ES-I3 (cell line): ENCODE results near the gene EML4.
"Not testable (repeated sequence)": the region's sequence is repeated elsewhere in the genome, so short reads cannot be mapped to it uniquely, and the experiment has no call there.

Source experiments
- H3K36me3 ChIP-seq: 2 replicates; pipeline ENCODE4 v1.6.1; 2013; ENCODE audit warnings: mild to moderate bottlenecking, low read length, control low read depth, moderate library complexity; ENCODE audit not compliant: insufficient read depth
- H3K4me1 ChIP-seq: 2 replicates; pipeline ENCODE4 v1.6.1; 2013; ENCODE audit warnings: mild to moderate bottlenecking, control low read depth, low read length; ENCODE audit not compliant: insufficient read depth
- H3K9ac ChIP-seq: 2 replicates; pipeline ENCODE4 v1.6.1; 2013; ENCODE audit warnings: low read depth, mild to moderate bottlenecking, low read length, moderate library complexity
- H3K9me3 ChIP-seq: 2 replicates; pipeline ENCODE4 v1.6.1; 2013; ENCODE audit warnings: mild to moderate bottlenecking, low read length, moderate library complexity; ENCODE audit not compliant: control insufficient read depth, insufficient read depth

EML4 gene

DNA sequence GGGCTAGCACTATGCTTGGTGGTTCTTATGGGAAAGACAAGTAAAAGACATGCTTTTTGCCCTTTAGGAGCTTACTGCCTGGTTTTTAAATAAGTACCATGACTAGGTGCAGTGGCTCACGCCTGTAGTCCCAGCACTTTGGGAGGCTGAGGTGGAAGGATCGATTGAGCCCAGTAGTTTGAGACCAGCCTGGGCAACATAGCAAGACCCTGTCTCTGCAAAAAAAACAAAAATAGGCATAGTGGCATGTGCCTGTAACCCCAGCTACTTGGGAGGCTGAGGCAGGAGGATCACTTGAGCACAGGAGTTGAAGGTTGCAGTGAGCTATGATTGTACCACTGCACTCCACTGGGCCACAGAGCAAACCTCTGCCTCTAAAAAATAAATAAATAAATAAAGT lies 4.3 kb downstream of the EML4 start:
- H3K4me1 ChIP-seq: peaks cover 17% of the 10 kb centered on the region
- not testable (repeated sequence) for H3K36me3 ChIP-seq, H3K9ac ChIP-seq, H3K9me3 ChIP-seq

DNA sequence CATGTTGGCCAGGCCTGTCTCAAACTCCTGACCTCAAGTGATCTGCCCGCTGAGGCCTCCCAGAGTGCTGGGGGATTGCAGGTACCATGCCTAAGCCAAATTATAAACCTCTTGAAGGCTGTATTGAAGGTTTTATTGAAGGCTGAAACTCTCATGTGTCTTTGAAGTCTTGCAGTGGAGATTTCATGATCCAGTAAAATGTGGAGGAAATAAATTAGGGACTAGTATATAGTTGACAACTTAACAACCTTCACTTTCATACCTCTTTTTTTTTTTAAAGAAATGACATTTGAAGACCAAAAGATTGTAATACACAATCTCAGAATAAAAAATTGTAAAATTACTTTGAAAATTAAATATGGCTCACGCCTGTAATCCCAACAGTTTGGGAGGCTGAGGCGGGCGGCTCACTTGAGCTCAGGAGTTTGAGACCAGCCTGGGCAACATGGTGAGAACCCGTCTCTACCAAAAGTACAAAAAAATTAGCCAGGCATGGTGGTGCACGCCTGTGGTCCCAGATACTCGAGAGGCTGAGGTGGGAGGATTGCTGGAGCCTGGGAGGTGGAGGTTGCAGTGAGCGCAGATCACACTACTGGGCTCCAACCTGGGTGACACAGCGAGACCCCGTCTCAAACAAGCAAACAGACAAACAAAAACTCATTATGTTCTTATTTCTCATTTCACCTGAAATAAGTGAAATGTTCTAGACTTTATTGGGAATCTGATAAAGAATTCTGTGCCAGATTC lies 8.0 kb downstream of the EML4 start:
- H3K36me3 ChIP-seq: peaks cover 3% of the 10 kb centered on the region; the same call in 1 of the 2 replicates
- no peak overlapping the region for H3K9ac ChIP-seq
- H3K4me1 ChIP-seq: 0 out of 2 replicates have a peak, but pooled peaks cover 3% of the 10 kb centered on the region
- no peaks in the 10 kb centered on the region for H3K9me3 ChIP-seq

DNA sequence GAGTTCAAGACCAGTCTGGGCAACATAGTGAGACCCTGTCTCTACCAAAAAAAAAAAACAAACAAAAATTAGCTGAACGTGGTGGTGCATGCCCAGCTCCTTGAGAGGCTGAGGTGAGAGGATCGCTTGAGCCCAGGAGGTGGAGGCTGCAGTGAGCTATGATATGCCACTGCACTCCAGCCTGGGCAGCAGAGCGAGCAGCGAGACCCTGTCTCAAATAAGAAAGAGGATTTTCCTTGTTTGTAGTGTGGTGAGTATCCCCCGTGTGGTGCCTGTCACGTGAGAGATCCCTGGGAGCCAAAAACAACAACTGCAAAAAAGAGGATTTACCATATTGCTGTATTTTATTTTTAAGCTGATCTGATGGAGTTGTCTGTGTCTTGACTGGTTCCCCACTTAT lies 9.2 kb downstream of the EML4 start:
- H3K36me3 ChIP-seq: peaks cover 3% of the 10 kb centered on the region; the same call in 1 of the 2 replicates
- no peaks in the 10 kb centered on the region for H3K4me1 ChIP-seq
- no peaks in the 10 kb centered on the region for H3K9me3 ChIP-seq
- H3K9ac ChIP-seq: no peak overlapping the region

DNA sequence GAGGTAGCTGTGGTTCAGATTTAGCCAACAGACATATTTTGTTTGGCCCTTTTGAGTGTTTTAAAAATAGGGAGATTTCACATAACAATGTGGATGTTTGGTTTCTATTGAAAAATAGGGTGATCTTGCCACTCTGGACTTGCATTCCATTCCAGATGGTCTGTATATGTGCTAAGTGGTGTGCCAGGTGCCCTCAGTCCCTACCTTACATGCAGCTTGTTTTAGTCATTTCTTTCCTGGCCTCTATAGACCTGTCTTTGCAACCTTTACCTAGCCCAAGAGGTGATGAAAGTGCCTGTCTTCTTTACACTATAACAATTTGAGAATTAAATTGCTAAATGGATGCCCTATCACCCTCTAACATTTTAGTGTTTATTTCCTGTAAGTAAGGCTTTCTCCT lies 11.1 kb downstream of the EML4 start:
- Histone ChIP-seq H3K9ac (no peak overlapping the region), H3K9me3 (no peaks in the 10 kb centered on the region), H3K36me3 (peaks cover 3% of the 10 kb centered on the region; the same call in 1 of the 2 replicates), H3K4me1 (no peaks in the 10 kb centered on the region)

DNA sequence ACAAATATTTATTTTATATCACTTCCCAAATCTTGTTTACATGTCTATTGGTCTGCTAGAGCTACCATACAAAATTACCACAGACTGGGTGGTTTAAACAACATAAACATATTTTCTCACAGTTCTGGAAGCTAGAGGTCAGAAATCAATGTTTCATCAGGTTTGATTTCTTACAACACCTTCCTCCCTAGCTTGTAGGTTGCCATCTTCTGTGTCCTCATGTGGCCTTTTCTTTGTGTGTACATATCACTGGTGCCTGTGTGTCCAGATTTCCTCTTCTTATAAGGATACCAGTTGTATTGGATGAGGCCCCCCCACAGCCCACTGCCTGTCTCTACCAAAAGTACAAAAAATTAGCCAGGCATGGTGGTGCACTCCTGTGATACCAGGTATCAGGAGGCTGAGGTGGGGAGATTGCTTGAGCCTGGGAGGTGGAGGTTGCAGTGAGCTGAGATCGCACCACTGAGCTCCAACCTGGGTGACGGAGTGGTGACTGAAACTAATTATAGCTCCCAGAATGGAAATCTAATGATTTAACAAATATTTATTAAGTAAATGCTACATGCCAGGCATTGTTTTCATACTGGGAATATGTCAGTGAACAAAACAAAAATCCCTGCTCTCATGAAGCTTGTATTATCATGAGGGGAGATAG lies 13.6 kb downstream of the EML4 start:
- H3K4me1 ChIP-seq: no peaks in the 10 kb centered on the region
- no peaks in the 10 kb centered on the region for H3K36me3 ChIP-seq
- no peaks in the 10 kb centered on the region for H3K9me3 ChIP-seq
- H3K9ac ChIP-seq: no peak overlapping the region

DNA sequence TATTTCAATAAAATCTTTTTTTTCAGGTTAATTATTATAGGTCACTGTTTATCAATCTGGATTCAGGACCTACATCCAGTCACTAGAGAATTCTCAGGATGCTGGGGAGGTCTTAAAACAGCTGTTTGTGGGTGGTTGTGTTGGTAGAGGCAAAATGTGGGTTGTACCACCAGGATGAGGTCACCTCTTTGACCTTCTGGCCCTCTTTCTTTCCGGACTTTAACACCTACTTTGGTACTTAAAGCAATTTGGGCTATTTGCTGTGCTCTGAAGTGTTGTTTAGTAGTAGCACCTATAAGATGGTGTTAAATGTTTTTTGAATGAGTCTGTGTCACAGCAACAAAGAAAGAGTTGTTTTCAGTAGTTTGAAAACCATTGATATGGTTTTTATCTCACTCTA lies 14.6 kb downstream of the EML4 start:
- no peak overlapping the region for H3K9ac ChIP-seq
- no peaks in the 10 kb centered on the region for H3K36me3 ChIP-seq
- H3K9me3 ChIP-seq: no peaks in the 10 kb centered on the region
- H3K4me1 ChIP-seq: no peaks in the 10 kb centered on the region

DNA sequence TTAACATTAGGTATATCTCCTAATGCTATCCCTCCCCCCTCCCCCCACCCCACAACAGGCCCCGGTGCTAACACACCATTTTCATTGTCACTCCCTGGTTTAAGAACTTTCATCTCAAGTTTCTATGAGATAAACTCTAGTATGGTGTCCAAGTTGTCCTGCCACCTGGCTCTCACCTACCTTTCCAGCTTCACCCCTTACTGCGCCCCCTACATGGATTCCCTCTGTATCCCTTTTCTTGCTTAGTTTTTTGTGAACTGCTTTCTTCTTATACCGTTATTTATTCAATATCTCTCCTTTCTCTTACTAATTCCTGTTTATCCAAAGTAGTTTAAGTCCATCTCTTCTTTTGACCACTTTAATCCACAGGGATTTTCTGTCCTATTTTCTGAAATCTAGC lies 15.2 kb downstream of the EML4 start:
- Histone ChIP-seq H3K36me3 (no peaks in the 10 kb centered on the region), H3K4me1 (no peaks in the 10 kb centered on the region), H3K9ac (no peak overlapping the region)

DNA sequence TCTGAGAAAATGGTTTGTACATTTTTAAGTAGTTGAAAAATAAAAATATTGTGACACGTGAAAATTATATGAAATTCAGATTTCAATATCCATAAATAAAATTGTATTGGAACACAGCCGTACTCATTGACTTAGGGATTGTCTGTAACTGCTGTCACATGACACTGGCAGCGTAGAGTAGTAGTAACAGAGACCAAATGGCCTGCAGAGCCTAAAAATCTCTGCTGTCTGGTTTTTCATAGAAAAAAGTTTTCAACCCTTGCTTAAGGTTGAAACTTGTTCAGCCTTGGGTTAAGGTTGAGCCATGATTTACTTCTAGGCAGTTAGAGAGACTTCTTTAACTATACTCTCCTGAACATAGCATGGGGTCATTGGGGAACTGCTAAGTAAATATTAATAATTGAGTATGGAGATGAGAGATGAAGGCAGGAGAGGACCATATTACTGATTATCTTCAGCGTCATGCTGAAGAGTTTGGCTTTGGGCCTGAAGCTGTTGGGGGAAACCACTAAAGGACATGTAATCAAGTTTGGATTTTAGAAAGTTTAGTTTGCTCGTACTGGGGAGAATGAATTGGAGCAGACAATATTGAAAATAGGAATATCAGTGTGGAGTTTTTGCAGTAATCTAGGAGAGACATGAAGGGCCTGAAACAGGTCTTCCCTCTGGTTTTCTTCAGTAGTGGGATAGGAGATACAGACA lies 16.2 kb downstream of the EML4 start:
- Histone ChIP-seq H3K4me1 (no peaks in the 10 kb centered on the region), H3K36me3 (no peaks in the 10 kb centered on the region), H3K9me3 (no peaks in the 10 kb centered on the region), H3K9ac (no peak overlapping the region)

More for the DNA sequence above, 15.2 kb downstream of the EML4 start:
- no peaks in the 10 kb centered on the region for H3K9me3 ChIP-seq

DNA sequence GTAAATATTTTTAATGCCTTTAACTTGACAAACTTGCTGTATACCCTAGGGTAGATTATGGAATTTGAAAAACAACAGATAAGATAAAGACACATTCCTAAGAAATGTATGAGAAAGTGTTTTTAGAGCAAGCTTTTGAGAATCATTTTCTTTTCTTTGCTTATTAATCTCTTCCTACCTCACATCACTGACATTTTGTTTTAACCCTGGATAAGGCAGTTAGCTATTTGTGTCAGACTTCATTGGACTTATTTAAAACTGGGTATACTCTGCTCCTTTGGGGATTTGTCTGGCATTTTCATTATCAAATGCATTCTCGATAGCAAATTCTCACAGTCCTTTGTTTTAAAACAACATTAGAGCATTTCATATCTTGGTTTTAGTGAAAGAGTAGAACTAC lies 17.2 kb downstream of the EML4 start:
- Histone ChIP-seq H3K36me3 (no peaks in the 10 kb centered on the region), H3K9ac (no peak overlapping the region), H3K9me3 (no peaks in the 10 kb centered on the region), H3K4me1 (no peaks in the 10 kb centered on the region)

DNA sequence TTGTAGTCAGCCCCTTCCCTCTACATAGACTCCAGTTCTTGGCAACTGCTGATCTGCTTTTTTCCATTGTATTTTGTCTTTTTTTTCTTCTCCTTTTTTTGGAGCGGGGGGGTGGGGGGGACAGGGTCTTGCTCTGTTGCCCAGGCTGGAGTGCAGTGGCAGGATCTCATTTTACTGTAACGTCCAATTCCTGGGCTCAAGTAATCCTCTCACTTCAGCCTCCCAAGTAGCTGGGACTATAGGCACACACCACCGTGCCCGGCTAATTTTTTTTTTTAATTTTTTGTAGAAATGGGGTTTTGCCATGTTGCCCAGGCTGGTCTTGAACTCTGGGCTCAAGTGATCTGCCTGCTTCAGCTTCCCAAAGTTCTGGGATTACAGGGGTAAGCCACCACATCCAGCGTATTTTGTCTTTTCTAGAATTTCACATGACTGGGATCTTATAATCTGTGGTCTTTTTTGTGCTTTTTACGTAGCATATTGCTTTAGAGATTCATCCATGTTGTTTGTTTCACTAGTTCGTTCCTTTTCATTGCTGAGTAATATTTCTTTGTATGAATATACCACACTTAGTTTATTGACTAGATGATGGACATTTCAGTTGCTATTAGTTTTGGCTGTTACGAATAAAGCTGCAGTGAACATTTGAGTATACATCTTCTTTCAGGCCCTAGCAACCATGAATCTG lies 17.9 kb downstream of the EML4 start:
- Histone ChIP-seq H3K4me1 (no peaks in the 10 kb centered on the region), H3K36me3 (no peaks in the 10 kb centered on the region), H3K9me3 (no peaks in the 10 kb centered on the region), H3K9ac (no peak overlapping the region)

DNA sequence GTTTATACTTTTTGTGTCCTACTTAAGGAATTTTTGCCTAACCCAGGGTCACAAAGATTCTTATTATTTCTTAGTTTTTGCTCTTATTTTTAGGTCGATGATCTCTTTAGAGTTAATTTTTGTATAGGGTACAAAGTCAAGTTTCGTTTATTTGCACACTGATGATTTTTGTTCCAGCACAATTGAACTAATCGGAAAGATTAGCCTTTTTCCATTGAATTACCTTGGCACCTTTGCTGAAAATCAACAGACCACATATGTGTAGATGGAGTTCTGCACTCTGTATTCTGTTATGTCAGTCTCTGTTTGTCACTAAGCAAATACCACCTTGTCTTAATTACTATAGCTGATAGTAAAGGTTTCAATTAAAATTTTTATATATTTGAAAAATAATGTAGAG lies 18.7 kb downstream of the EML4 start:
- Histone ChIP-seq H3K9me3 (no peaks in the 10 kb centered on the region), H3K9ac (no peak overlapping the region), H3K36me3 (no peaks in the 10 kb centered on the region), H3K4me1 (peaks cover 3% of the 10 kb centered on the region; the same call in 1 of the 2 replicates)

DNA sequence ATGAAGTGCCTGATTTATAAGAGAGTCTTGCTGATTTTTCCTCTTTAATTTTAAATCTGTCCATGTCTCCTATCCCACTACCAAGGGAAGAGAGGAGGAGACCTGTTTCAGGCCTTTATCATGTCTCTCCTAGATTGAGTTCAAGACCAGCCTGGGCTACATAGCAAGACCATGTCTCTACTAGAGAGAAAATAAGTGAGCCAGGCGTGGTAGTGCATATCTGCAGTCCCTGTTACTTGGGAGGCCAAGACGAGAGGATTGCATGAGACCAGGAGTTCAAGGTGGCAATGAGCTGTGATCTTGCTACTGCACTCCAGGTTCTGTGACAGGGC lies 20.0 kb downstream of the EML4 start:
- Histone ChIP-seq H3K4me1 (peaks cover 13% of the 10 kb centered on the region), H3K9ac (no peak overlapping the region), H3K36me3 (no peaks in the 10 kb centered on the region), H3K9me3 (no peaks in the 10 kb centered on the region)

DNA sequence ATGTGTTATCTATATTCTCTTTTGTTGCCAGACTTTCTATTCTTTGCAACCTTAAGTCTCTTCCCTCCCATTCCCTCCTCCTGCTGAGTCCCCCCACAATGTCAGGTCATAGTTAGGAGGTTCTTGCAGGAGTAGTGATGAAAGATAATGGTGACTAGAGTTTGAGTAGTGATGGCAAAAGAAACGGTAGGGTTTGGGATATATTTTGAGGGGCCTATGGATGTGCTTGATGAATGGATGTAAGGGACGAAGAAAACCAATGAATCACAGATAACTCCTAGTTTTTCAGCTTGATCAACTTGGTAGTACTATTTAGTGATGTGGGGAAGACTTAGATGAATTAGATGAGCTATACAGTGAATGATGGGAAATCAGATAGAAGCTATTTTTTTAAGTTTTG lies 21.0 kb downstream of the EML4 start:
- Histone ChIP-seq H3K36me3 (no peaks in the 10 kb centered on the region), H3K4me1 (peaks cover 13% of the 10 kb centered on the region), H3K9ac (no peak overlapping the region), H3K9me3 (no peaks in the 10 kb centered on the region)

DNA sequence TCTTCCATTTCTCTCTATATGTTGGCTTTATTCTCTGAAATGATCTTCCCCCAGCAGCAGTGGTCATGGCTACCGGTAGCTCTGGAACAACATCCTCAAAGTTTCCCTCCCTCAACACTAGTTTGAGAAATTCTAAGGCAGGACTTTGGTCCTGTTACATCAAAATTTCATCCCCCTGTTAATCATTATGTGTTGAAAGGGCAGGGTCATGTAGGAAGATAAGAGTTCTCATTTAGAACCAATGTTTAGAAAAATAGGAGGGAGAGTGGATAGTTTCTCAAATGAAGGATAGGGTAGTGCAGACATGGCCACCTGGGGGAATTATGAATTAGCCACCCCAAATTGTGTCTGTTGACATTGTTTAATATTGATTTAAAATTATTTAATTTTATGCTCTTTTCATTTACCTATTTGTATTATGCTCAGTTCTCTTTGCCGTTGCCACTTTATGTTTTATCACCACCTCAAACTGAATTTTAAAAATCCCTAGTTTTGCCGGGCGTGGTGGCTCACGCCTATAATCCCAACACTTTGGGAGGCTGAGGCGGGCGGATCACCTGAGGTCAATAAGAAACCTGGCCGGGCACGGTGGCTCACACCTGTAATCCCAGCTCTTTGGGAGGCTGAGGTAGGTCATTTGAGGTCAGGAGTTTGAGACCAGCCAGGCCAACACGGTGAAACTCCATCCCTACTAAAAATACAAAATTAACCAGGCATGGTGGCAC lies 22.3 kb downstream of the EML4 start:
- no peaks in the 10 kb centered on the region for H3K9me3 ChIP-seq
- H3K4me1 ChIP-seq: peaks cover 16% of the 10 kb centered on the region
- no peak overlapping the region for H3K9ac ChIP-seq
- no peaks in the 10 kb centered on the region for H3K36me3 ChIP-seq
